CD4-positive, CD25-positive, alpha-beta regulatory T cell (primary cell): ENCODE measurements around the gene MROH7. TPM values are rescaled to one million over a fixed set of nuclear protein-coding genes. Genes with fewer than 3 reads are reported as not detected.

Experiments
- ATAC-seq, 2 donors: fragments of 150-1000 bp; cut with Tn5 transposase; one replicate each; pipeline ENCODE4 v1.10.0; 2021; ENCODE audit warnings: low read depth in 2 of 2, moderate number of reproducible peaks in 2 of 2, moderate library complexity in 1 of 2
- DNase-seq, 3 donors: peaks; one replicate each; pipeline versions ENCODE4 v3.0.0 to v3.0.0-alpha.2; 2012 to 2022; ENCODE audit warnings: mixed read lengths in 1 of 3
- H3K27ac ChIP-seq: one replicate; pipeline ENCODE4 v1.7.0; 2013; ENCODE audit warnings: mild to moderate bottlenecking, low read length; ENCODE audit not compliant: insufficient read depth, poor library complexity, severe bottlenecking
- H3K27me3 ChIP-seq: one replicate; pipeline ENCODE4 v1.7.0; 2013; ENCODE audit warnings: low read length; ENCODE audit not compliant: control insufficient read depth, insufficient read depth
- H3K36me3 ChIP-seq: one replicate; pipeline ENCODE4 v1.7.0; 2013; ENCODE audit warnings: mild to moderate bottlenecking, low read length, moderate library complexity; ENCODE audit not compliant: control insufficient read depth, insufficient read depth
- H3K4me1 ChIP-seq: 2 replicates; pipeline ENCODE4 v1.7.0; 2013; ENCODE audit warnings: mild to moderate bottlenecking, low read length; ENCODE audit not compliant: insufficient read depth, control insufficient read depth, poor library complexity, severe bottlenecking
- H3K4me3 ChIP-seq: one replicate; pipeline ENCODE4 v1.7.0; 2013; ENCODE audit warnings: low read depth, mild to moderate bottlenecking, low read length, moderate library complexity
- H3K9me3 ChIP-seq, 2 experiments: 1 replicate in 1 of 2; 2 replicates in 1 of 2; pipeline ENCODE4 v1.7.0; 2013; ENCODE audit warnings: low read length in 2 of 2, mild to moderate bottlenecking in 1 of 2, moderate library complexity in 1 of 2; ENCODE audit not compliant: control insufficient read depth in 2 of 2
- H3K27ac Mint-ChIP-seq, 3 donors: one replicate each; pipeline ENCODE4 v1.8.0; 2020 to 2022; ENCODE audit warnings: mild to moderate bottlenecking in 3 of 3, mixed read lengths in 3 of 3, moderate library complexity in 2 of 3
- H3K27me3 Mint-ChIP-seq: one replicate; pipeline ENCODE4 v1.8.0; 2022; ENCODE audit warnings: mild to moderate bottlenecking, mixed read lengths
- H3K36me3 Mint-ChIP-seq: one replicate; pipeline ENCODE4 v1.8.0; 2020; ENCODE audit warnings: mixed read lengths
- H3K4me1 Mint-ChIP-seq, 4 donors: one replicate each; pipeline ENCODE4 v1.8.0; 2020 to 2022; ENCODE audit warnings: mixed read lengths in 4 of 4, mild to moderate bottlenecking in 1 of 4
- H3K4me3 Mint-ChIP-seq, 4 donors: one replicate each; pipeline ENCODE4 v1.8.0; 2020 to 2022; ENCODE audit warnings: mild to moderate bottlenecking in 4 of 4, mixed read lengths in 4 of 4, moderate library complexity in 3 of 4
- H3K9me3 Mint-ChIP-seq, 7 donors: one replicate each; pipeline ENCODE4 v1.8.0; 2020 to 2022; ENCODE audit warnings: mixed read lengths in 7 of 7, mild to moderate bottlenecking in 3 of 7, moderate library complexity in 2 of 7
- polyA plus RNA-seq, 4 donors: library from polyadenylated mRNA; unstranded; fragments of 300-500 nt; fragmentation: Illumina TruSeq; gene quantifications; one replicate each; pipeline ENCODE4 v1.2.3, GENCODE V29; 2021
- total RNA-seq: library from RNA; stranded (reverse); gene quantifications from one replicate; pipeline ENCODE4 v1.2.3, GENCODE V29; 2022

The MROH7 gene
- total RNA-seq (not detected), polyA plus RNA-seq (not detected)

GRCh38 chr1:54640863-54641836, at the start of gene MROH7:
MROH7 (plus strand) TSS chr1:54641786; CDS start chr1:54652927, 11,141 bp downstream.
- no peak within 1 kb of the TSS for H3K4me3 ChIP-seq
- no peak within 1 kb of the TSS for H3K27ac ChIP-seq
- Mint-ChIP-seq H3K27me3 (peaks cover 12% of the 10 kb centered on the region), H3K4me3 (no peak within 1 kb of the TSS), H3K27ac (no peak within 1 kb of the TSS), H3K9me3 (peaks cover 0 to 14% (median 5%) of the 10 kb centered on the region in 7 donors), H3K36me3 (no peaks in the 10 kb centered on the region), H3K4me1 (no peaks in the 10 kb centered on the region)
- H3K27me3 ChIP-seq: no peaks in the 10 kb centered on the region
- DNase-seq (no peak), ATAC-seq (no peak)
- no peaks in the 10 kb centered on the region for H3K36me3 ChIP-seq
- peaks cover 7 to 12% of the 10 kb centered on the region in 2 experiments for H3K9me3 ChIP-seq
- H3K4me1 ChIP-seq: no peaks in the 10 kb centered on the region

DNA sequence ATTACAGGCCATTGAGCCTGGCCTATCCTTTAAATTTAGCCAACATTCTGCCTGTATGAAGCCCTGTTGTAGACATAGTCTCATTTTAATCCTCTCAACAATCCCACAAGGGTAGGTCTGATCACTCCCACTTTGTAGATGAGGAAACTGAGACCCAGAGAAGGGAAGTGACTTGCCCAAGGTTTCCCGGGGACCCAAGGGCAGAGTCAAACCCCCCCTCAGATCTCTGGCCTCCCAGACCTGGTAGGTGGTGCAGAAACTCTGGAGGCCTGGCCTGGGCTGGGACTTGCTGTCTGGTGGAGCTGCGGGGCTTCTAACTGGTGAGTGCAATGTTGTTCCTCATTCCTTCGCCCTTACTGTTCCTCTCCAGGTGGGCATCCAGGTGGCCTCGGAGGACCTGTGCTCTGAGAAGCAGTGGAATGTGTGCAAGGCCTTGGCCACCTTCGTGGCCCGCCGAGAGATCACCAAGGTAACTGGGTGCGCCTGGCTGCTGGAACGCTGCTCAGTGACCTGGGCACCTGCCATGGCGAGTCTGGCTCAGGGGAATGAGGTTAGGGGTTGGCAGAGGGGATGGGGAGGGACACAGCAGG, 47.9 kb upstream of the MROH7 start:
- ATAC-seq (no peak), DNase-seq (no peak)
- H3K4me1 Mint-ChIP-seq: peaks cover 0 to 1% (median 0%) of the 10 kb centered on the region in 4 donors
- H3K27ac Mint-ChIP-seq: no peak overlapping the region
- no peaks in the 10 kb centered on the region for H3K9me3 ChIP-seq
- no peaks in the 10 kb centered on the region for H3K27me3 ChIP-seq
- no peaks in the 10 kb centered on the region for H3K4me1 ChIP-seq
- H3K4me3 ChIP-seq: no peak overlapping the region
- H3K9me3 Mint-ChIP-seq: no peaks in the 10 kb centered on the region
- H3K36me3 ChIP-seq: no peaks in the 10 kb centered on the region
- H3K27me3 Mint-ChIP-seq: no peaks in the 10 kb centered on the region
- no peak overlapping the region for H3K4me3 Mint-ChIP-seq
- H3K36me3 Mint-ChIP-seq: no peaks in the 10 kb centered on the region
- H3K27ac ChIP-seq: no peak overlapping the region

- Histone ChIP-seq H3K27me3 (no peaks in the 10 kb centered on the region), H3K4me1 (no peaks in the 10 kb centered on the region), H3K36me3 (no peaks in the 10 kb centered on the region), H3K9me3 (no peaks in the 10 kb centered on the region), H3K4me3 (no peak overlapping the region), H3K27ac (no peak overlapping the region)
- Mint-ChIP-seq H3K36me3 (no peaks in the 10 kb centered on the region), H3K4me3 (no peak overlapping the region), H3K4me1 (no peaks in the 10 kb centered on the region), H3K9me3 (peaks cover 0 to under 1% (median 0%) of the 10 kb centered on the region in 7 donors), H3K27ac (no peak overlapping the region), H3K27me3 (no peaks in the 10 kb centered on the region)
- DNase-seq: no peak
- no peak for ATAC-seq
These were observed 47.1 kb upstream of the MROH7 start for GRCh38 chr1:54594463-54594862.

DNA sequence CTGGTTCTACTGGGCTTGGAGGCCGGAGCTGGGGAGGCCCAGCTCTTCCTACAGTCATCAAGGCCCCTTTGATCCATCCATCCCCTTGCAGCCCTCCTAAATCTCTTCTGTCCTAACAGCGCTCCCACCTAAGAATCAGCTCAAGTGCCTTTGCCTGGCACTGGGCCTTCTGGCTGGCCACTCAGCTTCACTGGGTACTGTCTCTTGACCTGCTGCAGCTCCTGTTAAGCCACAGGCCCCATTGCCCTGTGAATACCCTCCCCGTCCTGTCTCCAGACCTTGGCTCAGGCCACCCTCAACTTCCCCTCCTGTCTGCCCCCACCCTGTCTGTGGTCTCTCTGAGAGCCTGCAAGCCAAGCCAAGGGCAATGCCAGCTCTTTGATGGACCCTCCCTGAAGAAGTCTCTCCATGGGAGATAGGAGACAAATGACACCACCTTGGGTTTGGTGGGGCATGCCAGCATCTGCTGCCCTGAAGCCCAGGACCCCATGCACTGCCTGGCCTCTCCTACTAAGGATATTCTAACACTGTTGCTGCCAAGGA, 45.6 kb upstream of the MROH7 start:
- Mint-ChIP-seq H3K36me3 (no peaks in the 10 kb centered on the region), H3K27ac (no peak overlapping the region), H3K27me3 (no peaks in the 10 kb centered on the region), H3K9me3 (peaks cover 0 to 1% (median 0%) of the 10 kb centered on the region in 7 donors), H3K4me3 (no peak overlapping the region), H3K4me1 (no peaks in the 10 kb centered on the region)
- ATAC-seq (no peak), DNase-seq (no peak)
- Histone ChIP-seq H3K4me1 (no peaks in the 10 kb centered on the region), H3K27ac (no peak overlapping the region), H3K36me3 (no peaks in the 10 kb centered on the region), H3K27me3 (no peaks in the 10 kb centered on the region), H3K9me3 (no peaks in the 10 kb centered on the region), H3K4me3 (no peak overlapping the region)

DNA sequence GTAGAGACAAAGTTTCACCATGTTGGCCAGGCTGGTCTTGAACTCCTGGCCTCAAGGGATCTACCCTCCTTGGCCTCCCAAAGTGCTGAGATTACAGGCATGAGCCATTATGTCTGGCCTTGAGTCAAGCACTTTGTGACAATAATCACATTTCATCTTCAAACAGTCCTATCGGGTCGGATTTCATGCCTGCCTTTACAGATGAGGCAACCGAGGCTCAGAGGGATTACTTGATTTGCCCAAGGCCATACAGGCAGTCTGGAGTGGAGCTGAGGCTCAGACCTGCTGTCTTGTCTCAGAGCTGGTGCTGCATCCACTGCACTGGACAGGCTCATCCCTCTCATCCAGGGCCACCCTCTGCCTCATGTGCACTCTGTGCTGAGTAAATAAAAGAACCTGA, 44.8 kb upstream of the MROH7 start:
- H3K4me1 ChIP-seq: no peaks in the 10 kb centered on the region
- Mint-ChIP-seq H3K27ac (no peak overlapping the region), H3K36me3 (no peaks in the 10 kb centered on the region), H3K4me1 (no peaks in the 10 kb centered on the region), H3K9me3 (peaks cover 0 to 1% (median 0%) of the 10 kb centered on the region in 7 donors), H3K27me3 (no peaks in the 10 kb centered on the region), H3K4me3 (no peak overlapping the region)
- DNase-seq (no peak), ATAC-seq (no peak)
- no peak overlapping the region for H3K4me3 ChIP-seq
- H3K27me3 ChIP-seq: no peaks in the 10 kb centered on the region
- no peaks in the 10 kb centered on the region for H3K9me3 ChIP-seq
- H3K27ac ChIP-seq: no peak overlapping the region
- H3K36me3 ChIP-seq: no peaks in the 10 kb centered on the region

GRCh38 chr1:54597455-54598030, 44.0 kb upstream of the MROH7 start:
- Mint-ChIP-seq H3K4me1 (peaks cover 0 to 3% (median 0%) of the 10 kb centered on the region in 4 donors), H3K27me3 (no peaks in the 10 kb centered on the region), H3K36me3 (no peaks in the 10 kb centered on the region), H3K4me3 (no peak overlapping the region), H3K9me3 (peaks cover 0 to 1% (median 0%) of the 10 kb centered on the region in 7 donors), H3K27ac (no peak overlapping the region)
- DNase-seq: no peak
- H3K9me3 ChIP-seq: no peaks in the 10 kb centered on the region
- no peaks in the 10 kb centered on the region for H3K27me3 ChIP-seq
- H3K36me3 ChIP-seq: no peaks in the 10 kb centered on the region
- no peaks in the 10 kb centered on the region for H3K4me1 ChIP-seq
- ATAC-seq: no peak
- no peak overlapping the region for H3K4me3 ChIP-seq
- H3K27ac ChIP-seq: no peak overlapping the region

GRCh38 chr1:54599211-54599823, 42.3 kb upstream of the MROH7 start:
- no peaks in the 10 kb centered on the region for H3K9me3 ChIP-seq
- no peak for DNase-seq
- H3K36me3 ChIP-seq: no peaks in the 10 kb centered on the region
- no peaks in the 10 kb centered on the region for H3K27me3 ChIP-seq
- Mint-ChIP-seq H3K4me1 (peaks cover 0 to 5% (median under 1%) of the 10 kb centered on the region in 4 donors), H3K4me3 (no peak overlapping the region), H3K36me3 (no peaks in the 10 kb centered on the region), H3K9me3 (peaks cover 0 to 1% (median 0%) of the 10 kb centered on the region in 7 donors), H3K27me3 (no peaks in the 10 kb centered on the region), H3K27ac (no peak overlapping the region)
- ATAC-seq: no peak
- H3K4me3 ChIP-seq: no peak overlapping the region
- no peak overlapping the region for H3K27ac ChIP-seq
- no peaks in the 10 kb centered on the region for H3K4me1 ChIP-seq
